Measurements from ENCODE around the gene UBE2H.

UBE2H gene

DNA sequence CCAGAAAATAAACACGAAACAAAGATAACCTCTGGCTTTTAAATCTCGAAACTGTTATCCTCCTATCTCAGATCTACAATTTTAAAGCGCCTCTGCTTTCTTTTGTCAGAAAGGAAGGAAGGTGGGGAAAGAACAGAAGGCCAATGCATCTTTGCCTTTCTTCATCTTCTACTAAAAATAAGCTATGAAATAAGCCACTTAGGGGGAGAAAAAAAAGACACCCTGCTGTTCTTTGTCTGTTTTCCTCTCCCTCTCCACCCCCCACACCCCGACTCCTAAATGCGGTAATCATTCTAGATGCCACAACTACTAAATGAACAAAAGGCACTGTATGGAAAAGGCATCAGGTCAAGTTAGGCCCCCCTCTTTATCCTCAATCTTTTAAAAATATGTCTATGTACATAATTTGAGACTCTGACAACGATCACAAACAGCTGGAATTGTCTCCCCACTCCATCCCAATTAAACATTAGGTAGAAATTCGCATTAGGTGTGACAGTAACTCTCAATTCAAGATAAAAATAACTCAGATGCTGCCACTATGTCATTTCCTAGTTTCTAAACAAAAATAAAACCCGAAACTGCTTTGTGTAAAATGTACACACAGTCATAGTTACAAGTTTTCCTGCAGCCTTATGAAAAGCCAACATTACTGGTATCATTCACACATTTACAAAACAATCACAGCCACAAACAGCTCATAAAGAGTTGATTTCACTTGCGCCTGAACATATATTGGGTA lies 2.4 kb downstream of the UBE2H start:
- DNase-seq (ENCODE audit: insufficient read length, low spot score), result no peak
- TF ChIP-seq, protein P1, sequence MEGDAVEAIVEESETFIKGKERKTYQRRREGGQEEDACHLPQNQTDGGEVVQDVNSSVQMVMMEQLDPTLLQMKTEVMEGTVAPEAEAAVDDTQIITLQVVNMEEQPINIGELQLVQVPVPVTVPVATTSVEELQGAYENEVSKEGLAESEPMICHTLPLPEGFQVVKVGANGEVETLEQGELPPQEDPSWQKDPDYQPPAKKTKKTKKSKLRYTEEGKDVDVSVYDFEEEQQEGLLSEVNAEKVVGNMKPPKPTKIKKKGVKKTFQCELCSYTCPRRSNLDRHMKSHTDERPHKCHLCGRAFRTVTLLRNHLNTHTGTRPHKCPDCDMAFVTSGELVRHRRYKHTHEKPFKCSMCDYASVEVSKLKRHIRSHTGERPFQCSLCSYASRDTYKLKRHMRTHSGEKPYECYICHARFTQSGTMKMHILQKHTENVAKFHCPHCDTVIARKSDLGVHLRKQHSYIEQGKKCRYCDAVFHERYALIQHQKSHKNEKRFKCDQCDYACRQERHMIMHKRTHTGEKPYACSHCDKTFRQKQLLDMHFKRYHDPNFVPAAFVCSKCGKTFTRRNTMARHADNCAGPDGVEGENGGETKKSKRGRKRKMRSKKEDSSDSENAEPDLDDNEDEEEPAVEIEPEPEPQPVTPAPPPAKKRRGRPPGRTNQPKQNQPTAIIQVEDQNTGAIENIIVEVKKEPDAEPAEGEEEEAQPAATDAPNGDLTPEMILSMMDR (IDR thresholded peaks at IDR 0.05; ENCODE audit: insufficient read depth, missing control alignments), result no peak
- FAIRE-seq, result no peak

DNA sequence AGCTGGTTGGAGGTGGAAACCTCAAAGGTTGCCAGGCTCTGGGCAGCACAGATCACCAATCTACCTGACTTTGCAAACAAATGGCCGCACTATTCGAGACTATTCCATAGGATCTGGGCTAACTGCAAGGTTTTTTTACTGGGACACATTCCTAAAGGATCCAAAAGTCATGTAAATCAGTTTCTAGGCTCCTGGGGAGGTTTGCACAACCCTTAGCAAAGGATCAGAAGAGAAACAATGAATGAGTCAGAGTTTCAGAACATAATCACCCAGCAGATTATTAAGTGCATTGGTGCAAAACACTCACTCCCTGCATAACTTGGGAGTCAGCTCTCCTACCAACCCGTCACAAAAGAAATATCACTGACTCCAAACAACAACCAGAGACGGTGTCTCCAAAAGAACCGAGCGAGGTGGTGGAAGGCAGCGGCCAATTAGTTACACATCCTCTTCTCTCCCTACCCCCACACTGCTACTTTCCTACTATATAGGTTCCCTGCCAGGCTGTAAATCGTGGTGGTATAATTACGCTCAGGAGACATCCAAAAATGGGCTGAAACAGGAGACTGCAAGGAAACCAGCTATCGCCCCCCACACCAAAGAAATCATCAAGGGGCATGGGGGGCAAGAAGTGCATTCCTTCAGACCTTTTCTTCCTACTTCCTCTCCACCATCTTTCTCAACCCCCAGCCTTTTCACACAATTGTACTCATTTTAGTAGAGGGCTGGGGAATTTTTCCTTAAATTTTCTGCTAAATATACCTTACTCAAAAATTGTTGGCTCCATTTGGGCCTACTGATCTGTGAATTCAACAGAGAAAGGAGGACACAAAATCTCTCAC lies 3.2 kb downstream of the UBE2H start:
- TF ChIP-seq, protein P1 (IDR thresholded peaks at IDR 0.05; ENCODE audit: insufficient read depth, missing control alignments), result no peak
- FAIRE-seq, result no peak
- DNase-seq (ENCODE audit: insufficient read length, low spot score), result no peak

DNA sequence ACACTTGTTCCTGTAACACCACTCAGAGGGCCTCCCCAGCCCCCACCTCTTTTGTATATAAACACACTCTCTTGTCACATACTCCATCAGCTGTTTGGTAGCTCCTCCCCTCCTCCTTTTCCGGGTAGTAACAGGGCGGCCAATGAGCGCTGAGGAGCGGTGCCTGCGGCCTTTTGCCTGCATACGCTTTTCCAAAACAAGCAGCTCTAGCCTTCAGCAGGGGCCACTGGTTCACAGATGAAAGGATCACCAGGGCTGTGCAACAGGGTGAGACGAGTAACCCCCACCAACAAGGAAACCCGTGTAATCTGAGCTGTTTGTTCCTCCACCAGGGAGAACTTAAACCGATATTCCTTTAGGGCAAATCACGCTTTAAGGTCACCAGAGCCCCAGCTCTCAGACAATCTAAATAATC lies 3.9 kb downstream of the UBE2H start:
- FAIRE-seq, result no peak
- TF ChIP-seq, protein P1 (IDR thresholded peaks at IDR 0.05; ENCODE audit: insufficient read depth, missing control alignments), result no peak
- DNase-seq (ENCODE audit: insufficient read length, low spot score), result peak; percentile 64

DNA sequence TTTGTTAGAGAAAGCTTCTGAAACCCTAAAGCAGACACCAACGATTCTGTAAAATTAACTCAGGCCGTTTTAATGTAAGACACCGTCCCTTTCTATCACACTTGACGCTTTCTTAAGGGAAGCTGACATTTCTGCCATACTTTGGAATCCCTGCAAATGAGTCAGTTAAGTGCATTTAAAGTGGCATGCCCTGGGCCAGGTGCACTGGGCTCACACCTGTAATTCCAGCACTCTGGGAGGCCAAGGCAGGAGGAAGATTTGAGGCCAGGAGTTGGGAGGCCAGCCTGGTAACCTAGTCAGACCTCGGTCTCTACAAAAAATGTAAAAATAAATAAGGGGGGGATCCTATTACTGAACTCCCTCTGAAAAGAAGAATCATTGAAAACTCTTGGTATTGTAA lies 4.4 kb downstream of the UBE2H start:
- DNase-seq (ENCODE audit: insufficient read length, low spot score) (no peak), FAIRE-seq (no peak)
- TF ChIP-seq, protein P1 (IDR thresholded peaks at IDR 0.05; ENCODE audit: insufficient read depth, missing control alignments), result no peak

DNA sequence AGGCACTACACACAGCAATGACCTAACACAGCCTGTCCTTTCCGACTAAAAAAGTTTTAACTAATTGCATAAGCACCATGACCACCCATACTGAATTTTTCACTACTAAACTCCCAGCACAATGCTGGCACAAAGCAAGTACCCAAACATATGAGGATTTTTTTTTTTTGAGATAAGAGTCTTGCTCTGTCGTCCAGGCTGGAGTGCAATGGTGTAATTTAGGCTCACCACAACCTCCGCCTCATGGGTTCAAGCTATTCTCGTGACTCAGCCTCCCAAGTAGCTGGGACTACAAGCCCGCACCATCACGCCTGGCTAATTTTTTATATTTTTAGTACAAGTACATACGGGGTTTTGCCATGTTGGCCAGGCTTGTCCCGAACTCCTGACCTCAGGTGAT lies 5.1 kb downstream of the UBE2H start:
- no peak for FAIRE-seq
- TF ChIP-seq, protein P1 (IDR thresholded peaks at IDR 0.05; ENCODE audit: insufficient read depth, missing control alignments), result no peak
- no peak for DNase-seq (ENCODE audit: insufficient read length, low spot score)

DNA sequence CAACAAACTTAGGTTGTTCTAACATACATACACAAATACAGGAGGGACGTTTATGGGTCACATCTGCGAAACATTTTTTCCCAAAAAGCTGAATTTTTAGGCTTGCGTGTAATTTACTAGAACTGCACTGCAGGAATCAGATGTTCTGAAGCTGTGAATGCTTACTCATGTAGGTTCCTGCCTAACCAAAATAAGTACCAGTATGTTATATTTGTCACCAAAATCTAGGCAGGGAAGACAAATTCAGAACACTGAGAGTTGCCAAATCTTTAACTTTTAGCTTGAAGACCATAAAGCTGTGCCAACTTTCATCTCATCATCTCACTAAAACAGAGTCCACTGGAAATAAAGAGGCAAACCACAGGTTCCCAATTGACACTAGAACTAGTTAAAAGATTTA lies 5.7 kb downstream of the UBE2H start:
- no peak for DNase-seq (ENCODE audit: insufficient read length, low spot score)
- FAIRE-seq, result no peak
- TF ChIP-seq, protein P1 (IDR thresholded peaks at IDR 0.05; ENCODE audit: insufficient read depth, missing control alignments), result no peak

DNA sequence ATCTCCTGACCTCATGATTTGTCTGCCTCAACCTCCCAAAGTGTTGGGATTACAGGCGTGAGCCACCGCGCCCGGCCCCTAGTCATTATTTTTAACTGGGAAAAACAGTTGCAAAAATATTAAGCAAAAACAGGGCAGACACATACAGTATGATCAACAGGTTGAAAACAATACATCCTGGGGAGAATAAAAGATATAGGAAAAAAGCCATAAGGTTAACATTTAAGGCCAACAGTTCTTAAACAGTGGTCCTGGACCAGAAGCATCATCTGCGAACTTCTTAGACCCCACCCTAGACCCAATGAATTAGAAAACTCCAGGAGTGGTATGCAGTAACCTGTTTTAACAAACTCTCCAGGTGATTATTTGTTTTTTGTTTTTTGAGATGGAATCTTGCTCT lies 6.5 kb downstream of the UBE2H start:
- FAIRE-seq, result no peak
- TF ChIP-seq, protein P1 (IDR thresholded peaks at IDR 0.05; ENCODE audit: insufficient read depth, missing control alignments), result no peak
- DNase-seq (ENCODE audit: insufficient read length, low spot score), result no peak
